ENCODE measurements around the gene RUNX3. TPM values are rescaled to one million over a fixed set of nuclear protein-coding genes. Genes with fewer than 3 reads are reported as not detected.
"Not testable (repeated sequence)": the region's sequence is repeated elsewhere in the genome, so short reads cannot be mapped to it uniquely, and the experiment has no call there.

The RUNX3 gene
- total RNA-seq, 1 experiment from 2014 or later: 10.7 TPM

GRCh38 chr1:24910751-24911650, 19.1 kb downstream of the RUNX3 start:
- DNase-seq (ENCODE audit: low read depth, low spot score): peak; percentile 90
- in situ Hi-C loops (cut with HindIII; ENCODE audit: low pct_unique_long_range_greater_than_20kb, low sequenced_read_pairs): loop anchor here (25.0 kb wide), 1 partner anchor 101 kb away; no protein-coding TSS in a partner anchor

GRCh38 chr1:24910210-24910609, 19.9 kb downstream of the RUNX3 start:
- no peak for DNase-seq (ENCODE audit: low read depth, low spot score)
- in situ Hi-C loops (cut with HindIII; ENCODE audit: low pct_unique_long_range_greater_than_20kb, low sequenced_read_pairs): loop anchor here (25.0 kb wide), 1 partner anchor 102 kb away; no protein-coding TSS in a partner anchor

GRCh38 chr1:24909388-24909898, 20.6 kb downstream of the RUNX3 start:
- in situ Hi-C loops (cut with HindIII; ENCODE audit: low pct_unique_long_range_greater_than_20kb, low sequenced_read_pairs): loop anchor here (25.0 kb wide), 1 partner anchor 103 kb away; no protein-coding TSS in a partner anchor

GRCh38 chr1:24908591-24909259, 21.4 kb downstream of the RUNX3 start:
- in situ Hi-C loops (cut with HindIII; ENCODE audit: low pct_unique_long_range_greater_than_20kb, low sequenced_read_pairs): loop anchor here (25.0 kb wide), 1 partner anchor 104 kb away; no protein-coding TSS in a partner anchor

More at GRCh38 chr1:24909388-24909898, 20.6 kb downstream of the RUNX3 start:
- peak; percentile 79 for DNase-seq (ENCODE audit: low read depth, low spot score)

GRCh38 chr1:24907587-24908294, 22.3 kb downstream of the RUNX3 start:
- in situ Hi-C loops (cut with HindIII; ENCODE audit: low pct_unique_long_range_greater_than_20kb, low sequenced_read_pairs): loop anchor here (25.0 kb wide), 1 partner anchor 105 kb away; no protein-coding TSS in a partner anchor
- DNase-seq (ENCODE audit: low read depth, low spot score): not testable (repeated sequence)

More at GRCh38 chr1:24908591-24909259, 21.4 kb downstream of the RUNX3 start:
- DNase-seq (ENCODE audit: low read depth, low spot score): no peak

- DNase-seq (ENCODE audit: low read depth, low spot score): no peak
- in situ Hi-C loops (cut with HindIII; ENCODE audit: low pct_unique_long_range_greater_than_20kb, low sequenced_read_pairs): loop anchor here (25.0 kb wide), 1 partner anchor 105 kb away; no protein-coding TSS in a partner anchor
Measured at GRCh38 chr1:24906760-24907490, 23.2 kb downstream of the RUNX3 start.

- in situ Hi-C loops (cut with HindIII; ENCODE audit: low pct_unique_long_range_greater_than_20kb, low sequenced_read_pairs): loop anchor here (25.0 kb wide), 1 partner anchor 106 kb away; no protein-coding TSS in a partner anchor
- no peak for DNase-seq (ENCODE audit: low read depth, low spot score)
Measured at GRCh38 chr1:24905979-24906720, 23.9 kb downstream of the RUNX3 start.

- DNase-seq (ENCODE audit: low read depth, low spot score): no peak
- in situ Hi-C loops (cut with HindIII; ENCODE audit: low pct_unique_long_range_greater_than_20kb, low sequenced_read_pairs): loop anchor here (25.0 kb wide), 1 partner anchor 107 kb away; no protein-coding TSS in a partner anchor
Measured at GRCh38 chr1:24905355-24905978, 24.6 kb downstream of the RUNX3 start.

- in situ Hi-C loops (cut with HindIII; ENCODE audit: low pct_unique_long_range_greater_than_20kb, low sequenced_read_pairs): loop anchor here (25.0 kb wide), 1 partner anchor 107 kb away; no protein-coding TSS in a partner anchor
- no peak for DNase-seq (ENCODE audit: low read depth, low spot score)
Measured at GRCh38 chr1:24904731-24905354, 25.2 kb downstream of the RUNX3 start.

- DNase-seq (ENCODE audit: low read depth, low spot score): no peak
Measured at GRCh38 chr1:24903955-24904730, 25.9 kb downstream of the RUNX3 start.

GRCh38 chr1:24903560-24903954, 26.5 kb downstream of the RUNX3 start:
- in situ Hi-C loops (cut with HindIII; ENCODE audit: low pct_unique_long_range_greater_than_20kb, low sequenced_read_pairs): loop anchor here (25.0 kb wide), 1 partner anchor 109 kb away; no protein-coding TSS in a partner anchor
- no peak for DNase-seq (ENCODE audit: low read depth, low spot score)

More at GRCh38 chr1:24903955-24904730, 25.9 kb downstream of the RUNX3 start:
- in situ Hi-C loops (cut with HindIII; ENCODE audit: low pct_unique_long_range_greater_than_20kb, low sequenced_read_pairs): loop anchor here (25.0 kb wide), 1 partner anchor 108 kb away; no protein-coding TSS in a partner anchor

GRCh38 chr1:24903011-24903461, 27.0 kb downstream of the RUNX3 start:
- in situ Hi-C loops (cut with HindIII; ENCODE audit: low pct_unique_long_range_greater_than_20kb, low sequenced_read_pairs): loop anchor here (25.0 kb wide), 1 partner anchor 109 kb away; no protein-coding TSS in a partner anchor
- DNase-seq (ENCODE audit: low read depth, low spot score): no peak

GRCh38 chr1:24902471-24902891, 27.6 kb downstream of the RUNX3 start:
- in situ Hi-C loops (cut with HindIII; ENCODE audit: low pct_unique_long_range_greater_than_20kb, low sequenced_read_pairs): loop anchor here (25.0 kb wide), 1 partner anchor 110 kb away; no protein-coding TSS in a partner anchor
- DNase-seq (ENCODE audit: low read depth, low spot score): no peak

All from SK-MEL-5 (cell line).